HG02763 (cell line): ENCODE results near the gene ZNF544.

Source experiments
- ATAC-seq: cut with Tn5 transposase; IDR thresholded peaks from one replicate; pipeline ENCODE4 v1.9.1; 2021; ENCODE audit warnings: mild to moderate bottlenecking, moderate library complexity; ENCODE audit not compliant: unreplicated experiment

The ZNF544 gene

DNA sequence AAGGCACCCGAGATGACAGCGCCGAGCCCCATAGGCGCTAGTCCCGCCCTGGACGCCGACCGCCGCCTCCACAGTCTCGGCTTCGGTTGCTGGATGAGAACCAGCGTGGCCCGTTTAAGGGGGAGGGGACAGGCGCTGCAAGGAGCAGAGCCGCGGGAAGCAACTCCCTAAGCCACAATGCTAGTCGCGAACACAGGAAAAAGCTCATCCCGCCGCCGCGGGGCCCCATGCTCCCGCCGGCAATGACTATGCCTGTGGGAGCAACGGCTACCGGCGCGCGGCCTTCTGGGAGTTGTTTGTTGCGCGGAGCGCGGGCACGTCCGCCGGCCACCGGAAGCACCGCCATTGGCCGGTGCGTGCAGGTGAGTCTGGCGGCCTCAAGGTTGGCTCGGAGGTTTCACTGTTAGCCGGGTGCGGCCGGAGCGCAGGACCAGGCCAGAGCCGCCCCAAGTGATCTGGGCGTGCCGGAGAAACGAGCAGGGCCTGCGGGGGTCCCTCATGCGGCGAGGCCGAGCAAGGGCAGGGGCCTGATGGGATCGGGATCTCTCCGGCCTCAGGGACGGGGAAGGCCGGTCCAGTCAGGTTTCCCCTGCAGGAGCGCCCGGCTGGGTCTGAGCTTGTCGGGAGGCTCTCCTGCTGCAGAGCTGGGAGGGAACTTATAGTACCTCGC is at the start of gene ZNF544:
Gene ZNF544, plus strand, starts transcription at position 330 of the 670 bp plus-strand sequence. CDS start 15,110 bp downstream, outside the sequence.
- ATAC-seq, result peak; percentile 88

GRCh38 chr19:58181902-58182576 is 46.7 kb upstream of the ZNF544 start:
- ATAC-seq, result no peak

DNA sequence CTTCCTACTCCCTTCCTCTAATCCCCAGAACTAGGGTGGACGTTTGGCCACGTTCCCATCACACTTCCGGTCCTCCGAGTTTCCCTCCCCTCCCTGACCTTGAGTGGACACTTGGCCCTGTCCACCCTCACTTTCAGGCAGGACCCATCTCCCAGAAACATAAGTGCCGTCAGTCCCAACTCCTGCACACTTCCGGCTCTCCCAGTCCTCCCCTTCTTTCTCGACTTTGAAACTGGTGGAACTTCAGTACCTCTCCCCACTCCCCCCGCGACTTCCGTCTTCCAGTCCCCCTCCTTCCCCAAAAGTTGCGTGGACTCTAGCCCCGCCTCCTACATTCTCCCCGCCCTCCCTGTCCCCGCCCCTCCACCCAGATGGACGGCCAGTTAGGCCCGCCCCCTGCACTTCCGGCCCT is 46.1 kb upstream of the ZNF544 start:
- ATAC-seq, result no peak

GRCh38 chr19:58182989-58183816 is 45.5 kb upstream of the ZNF544 start, which contains the start of gene ZNF274:
Gene ZNF274 (plus strand): TSS chr19:58183061. CDS start chr19:58183966, 905 bp downstream.
- peak; percentile 89 for ATAC-seq

DNA sequence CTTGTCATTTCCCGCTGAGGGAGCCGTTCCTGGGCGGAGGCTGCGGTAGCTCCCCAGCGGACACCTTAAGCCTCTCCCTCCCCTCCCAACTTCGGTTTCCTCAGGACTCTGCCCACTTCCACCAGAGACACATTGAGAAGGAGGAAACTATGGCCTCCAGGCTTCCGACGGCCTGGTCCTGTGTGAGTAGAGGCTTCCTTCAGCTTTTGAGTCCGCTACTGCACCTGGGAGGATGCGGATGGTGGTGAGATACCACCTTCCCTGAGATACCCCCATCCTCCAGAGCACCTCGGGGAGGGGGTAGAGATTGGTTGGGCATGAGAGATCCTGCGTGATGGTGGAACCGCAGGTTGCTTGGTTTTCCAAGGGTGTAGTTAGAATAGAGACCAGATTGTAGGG is 44.9 kb upstream of the ZNF544 start:
- no peak for ATAC-seq

GRCh38 chr19:58196901-58197616 is 31.7 kb upstream of the ZNF544 start:
- ATAC-seq, result no peak

- no peak for ATAC-seq
These were observed 24.8 kb upstream of the ZNF544 start for GRCh38 chr19:58203814-58204475.

DNA sequence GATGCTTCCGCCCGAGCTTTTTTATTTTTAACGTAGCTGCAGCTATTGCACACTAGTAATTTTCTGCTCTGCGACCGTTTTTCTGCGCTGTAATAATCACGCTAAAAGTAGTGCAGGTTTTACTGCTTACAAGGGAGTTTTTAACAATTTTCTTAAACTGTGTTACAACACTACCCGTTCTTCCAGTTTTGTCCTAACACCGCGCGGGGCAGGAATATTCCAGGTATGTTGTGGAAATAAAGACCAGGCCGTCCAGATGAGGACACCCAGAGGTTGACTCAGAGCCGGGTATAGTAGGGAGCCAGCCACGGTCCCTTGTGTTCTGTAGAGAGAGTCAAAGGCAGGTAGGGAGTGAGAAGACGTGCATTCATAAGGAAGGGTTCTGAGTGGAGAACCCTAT is 24.1 kb upstream of the ZNF544 start:
- no peak for ATAC-seq

DNA sequence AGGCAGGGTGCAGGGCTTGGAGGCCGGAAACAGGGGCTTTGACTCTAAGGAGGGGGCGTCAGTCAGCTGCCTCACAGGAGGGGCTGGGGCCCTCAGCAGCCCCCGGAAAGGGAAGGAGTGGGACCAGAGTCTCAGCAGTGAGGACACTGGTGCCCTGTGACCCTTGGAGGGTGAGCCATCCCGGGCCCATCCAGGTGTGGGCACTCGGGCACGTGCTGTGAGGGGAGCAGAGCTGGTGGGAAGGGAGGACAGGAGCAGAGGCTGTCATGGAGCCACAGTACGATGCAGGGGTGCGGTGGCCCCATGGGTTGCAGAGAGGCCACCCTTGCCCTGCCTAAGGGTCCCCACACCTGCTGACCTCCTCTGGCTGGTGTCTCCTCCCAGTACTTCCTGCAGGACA is 19.1 kb upstream of the ZNF544 start:
- no peak for ATAC-seq

DNA sequence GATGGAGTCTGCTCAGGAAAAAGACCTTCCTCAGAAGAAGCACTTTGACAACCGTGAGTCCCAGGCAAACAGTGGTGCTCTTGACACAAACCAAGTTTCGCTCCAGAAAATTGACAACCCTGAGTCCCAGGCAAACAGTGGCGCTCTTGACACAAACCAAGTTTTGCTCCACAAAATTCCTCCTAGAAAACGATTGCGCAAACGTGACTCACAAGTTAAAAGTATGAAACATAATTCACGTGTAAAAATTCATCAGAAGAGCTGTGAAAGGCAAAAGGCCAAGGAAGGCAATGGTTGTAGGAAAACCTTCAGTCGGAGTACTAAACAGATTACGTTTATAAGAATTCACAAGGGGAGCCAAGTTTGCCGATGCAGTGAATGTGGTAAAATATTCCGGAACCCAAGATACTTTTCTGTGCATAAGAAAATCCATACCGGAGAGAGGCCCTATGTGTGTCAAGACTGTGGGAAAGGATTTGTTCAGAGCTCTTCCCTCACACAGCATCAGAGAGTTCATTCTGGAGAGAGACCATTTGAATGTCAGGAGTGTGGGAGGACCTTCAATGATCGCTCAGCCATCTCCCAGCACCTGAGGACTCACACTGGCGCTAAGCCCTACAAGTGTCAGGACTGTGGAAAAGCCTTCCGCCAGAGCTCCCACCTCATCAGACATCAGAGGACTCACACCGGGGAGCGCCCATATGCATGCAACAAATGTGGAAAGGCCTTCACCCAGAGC is 16.2 kb upstream of the ZNF544 start:
- no peak for ATAC-seq

GRCh38 chr19:58213075-58213369 is 15.7 kb upstream of the ZNF544 start:
- no peak for ATAC-seq

DNA sequence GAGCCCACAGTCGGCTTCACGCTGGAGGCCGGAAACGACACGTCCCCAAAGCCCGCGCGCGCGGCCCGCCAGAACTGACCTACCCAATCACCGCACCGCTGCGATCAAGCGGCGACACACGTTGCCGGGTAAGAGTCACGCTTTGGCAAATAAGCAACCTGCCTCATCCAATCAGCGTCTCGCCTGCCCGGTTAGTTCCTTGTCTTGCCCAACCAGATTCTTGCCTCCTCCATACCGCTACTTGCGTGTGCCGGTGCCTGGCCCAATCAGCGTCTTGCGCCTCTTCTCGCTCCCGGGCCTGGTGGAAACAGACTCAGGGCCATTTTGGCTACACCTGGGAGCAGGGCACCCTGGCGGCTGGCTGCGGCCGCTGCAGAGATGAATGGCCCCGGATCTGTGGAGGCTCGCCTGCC is 11.6 kb upstream of the ZNF544 start:
- ATAC-seq, result no peak

DNA sequence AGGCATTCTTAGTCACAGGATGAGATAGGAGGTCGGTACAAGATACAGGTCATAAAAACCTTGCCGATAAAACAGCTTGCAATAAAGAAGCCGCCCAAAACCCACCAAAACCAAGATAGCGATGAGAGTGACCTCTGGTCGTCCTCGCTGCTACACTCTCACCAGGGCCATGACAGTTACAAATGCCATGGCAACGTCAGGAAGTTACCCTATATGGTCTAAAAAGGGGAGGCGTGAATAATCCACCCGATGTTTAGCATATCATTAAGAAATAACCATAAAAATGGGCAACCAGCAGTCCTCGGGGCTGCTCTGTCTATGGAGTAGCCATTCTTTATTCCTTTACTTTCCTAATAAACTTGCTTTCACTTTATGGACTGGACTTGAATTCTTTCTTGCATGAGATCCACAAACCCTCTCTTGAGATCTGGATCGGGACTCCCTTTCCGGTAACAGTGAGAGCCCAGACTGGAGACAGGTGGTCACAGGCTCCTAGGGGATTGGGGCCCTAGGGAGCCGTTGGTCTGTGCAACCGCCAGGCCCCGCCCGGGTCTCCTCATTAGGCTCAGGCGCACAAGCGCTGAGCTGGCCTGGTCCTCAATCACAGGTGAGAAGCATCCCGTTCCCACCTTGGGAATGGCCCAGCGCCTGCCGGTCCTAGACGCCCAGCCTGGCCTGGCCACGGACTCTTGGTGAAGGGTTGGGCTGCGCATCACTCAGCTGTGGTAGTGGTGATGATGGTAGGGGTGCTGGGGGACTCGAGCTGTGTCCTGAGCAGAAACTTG is 10.9 kb upstream of the ZNF544 start:
- no peak for ATAC-seq

- ATAC-seq, result no peak
These were observed 9.8 kb upstream of the ZNF544 start for GRCh38 chr19:58218899-58219298.

- no peak for ATAC-seq
These were observed 640 bp upstream of the ZNF544 start for GRCh38 chr19:58227964-58228584.

DNA sequence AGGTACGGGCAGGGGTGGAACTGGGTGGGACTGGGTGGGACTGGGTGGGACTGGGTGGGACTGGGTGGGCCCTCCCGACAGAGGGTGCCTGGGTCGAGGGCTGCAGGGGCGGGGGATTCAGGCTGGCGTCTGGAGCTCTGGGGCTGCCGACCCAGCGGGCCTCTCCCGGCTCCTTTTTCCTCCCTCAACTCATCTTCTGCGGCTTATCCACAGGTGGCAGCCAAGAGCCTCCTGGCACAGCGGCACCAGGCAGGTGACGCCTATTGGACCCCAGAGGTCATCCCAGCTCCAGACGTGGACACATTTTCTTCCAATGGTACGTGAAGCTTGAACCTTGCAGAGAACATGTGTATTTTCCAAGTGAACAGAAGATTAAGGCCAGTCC is 533 bp downstream of the ZNF544 start:
- peak; percentile 13 for ATAC-seq

DNA sequence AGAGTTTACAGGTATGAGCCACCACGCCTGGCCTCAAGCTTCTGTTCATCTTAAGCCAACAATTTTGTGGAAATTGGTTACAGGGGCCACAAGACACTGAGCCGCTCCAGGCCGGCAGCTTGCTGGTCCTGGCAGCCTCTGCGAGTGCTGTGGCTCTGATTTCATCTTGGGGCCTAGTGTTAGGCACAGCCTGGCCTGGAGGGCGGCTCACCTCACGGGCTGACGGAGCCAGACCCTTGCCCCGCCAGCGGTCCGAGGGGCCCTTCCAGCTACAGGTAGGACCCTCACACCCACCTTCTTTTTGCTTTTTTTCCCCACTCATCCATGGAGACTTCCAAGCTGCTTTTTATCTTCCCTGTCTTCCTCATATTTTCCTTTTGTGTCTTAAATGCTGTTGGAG is 8.6 kb downstream of the ZNF544 start:
- no peak for ATAC-seq

DNA sequence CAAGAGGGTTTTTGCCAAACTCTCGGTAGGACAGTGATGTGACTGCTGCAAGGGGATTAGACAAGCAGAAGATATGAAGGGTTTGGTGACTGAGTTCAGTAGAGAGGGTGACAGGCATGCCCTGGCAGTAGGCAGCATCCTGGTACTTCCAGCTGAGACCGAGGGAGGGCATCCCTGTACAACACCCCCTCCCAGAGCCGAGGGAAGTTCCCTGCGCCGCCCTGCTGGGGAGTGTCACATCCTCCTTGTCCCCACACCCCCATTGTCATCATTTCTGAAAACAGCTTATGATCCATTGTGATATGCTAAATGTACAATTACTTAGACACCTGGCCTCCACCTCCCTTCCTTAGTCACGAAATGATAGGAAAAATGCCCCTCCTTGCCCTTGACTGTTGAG is 14.6 kb downstream of the ZNF544 start:
- ATAC-seq, result no peak

GRCh38 chr19:58248886-58249285 is 20.2 kb downstream of the ZNF544 start:
- no peak for ATAC-seq
